GM12892 (cell line): ENCODE results near the gene NECAB2.

Experiments
- POLR2A ChIP-seq: IDR thresholded peaks from 2 replicates; pipeline ENCODE4 v1.6.1; 2011; ENCODE audit warnings: low read depth, low read length, control low read depth
- POLR2AphosphoS5 ChIP-seq: IDR thresholded peaks from 2 replicates; pipeline ENCODE4 v1.6.1; 2011; ENCODE audit warnings: low read depth, low read length, control low read depth
- TAF1 ChIP-seq: IDR thresholded peaks from 2 replicates; pipeline ENCODE4 v1.6.1; 2011; ENCODE audit warnings: low read depth, mild to moderate bottlenecking, control low read depth, low read length, borderline replicate concordance

- TF ChIP-seq POLR2A (no peak), POLR2AphosphoS5 (no peak), TAF1 (no peak)
Observed at GRCh38 chr16:83937922-83938885, 29.8 kb upstream of the NECAB2 start.
